ENCODE results near the gene KDM4B.

DNA sequence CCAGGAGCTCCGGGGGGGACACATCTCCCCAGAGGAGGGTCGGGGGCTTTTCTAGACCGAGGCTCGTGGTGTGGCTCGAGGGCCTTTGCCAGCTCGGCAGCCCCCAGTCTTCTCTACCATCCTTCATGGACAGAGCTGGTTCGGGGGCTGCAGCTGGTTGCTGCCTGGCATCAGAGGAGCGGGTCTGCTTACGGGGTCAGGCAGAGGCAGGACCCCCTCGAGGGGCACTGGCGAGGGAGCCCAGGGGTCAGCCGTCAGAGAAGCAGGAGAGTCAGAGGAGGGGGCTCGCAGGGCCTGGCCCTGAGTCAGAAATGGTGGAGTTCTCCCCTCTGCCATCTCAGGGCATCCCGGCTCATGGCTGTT lies 123.5 kb downstream of the KDM4B start:
- TF ChIP-seq POLR2A (IDR thresholded peaks at IDR 0.05; ENCODE audit: low read length) (no peak), GATA1 (IDR thresholded peaks at IDR 0.05; ENCODE audit: low read depth, low read length) (no peak)
